Suprapubic skin (tissue), 4 donors: Measurements from ENCODE around the gene SNRPA1. TPM values are rescaled to one million over a fixed set of nuclear protein-coding genes. Genes with fewer than 3 reads are reported as not detected.

Experiments used
- DNase-seq, 2 donors: peaks; one replicate each; pipeline ENCODE4 v3.0.0-alpha.2; 2019; ENCODE audit warnings: low spot score in 2 of 2
- H3K27ac ChIP-seq: fragments of 200-600 bp; sonication (generic); one replicate; pipeline ENCODE4 v1.5.1; 2019
- H3K27me3 ChIP-seq: fragments of 200-600 bp; sonication (generic); one replicate; pipeline ENCODE4 v1.5.1; 2019
- H3K36me3 ChIP-seq: fragments of 200-600 bp; sonication (generic); one replicate; pipeline ENCODE4 v1.5.1; 2019
- H3K4me1 ChIP-seq: fragments of 200-600 bp; sonication (generic); one replicate; pipeline ENCODE4 v1.5.1; 2019
- H3K4me3 ChIP-seq: fragments of 200-600 bp; sonication (generic); one replicate; pipeline ENCODE4 v1.5.1; 2019; ENCODE audit warnings: mild to moderate bottlenecking
- H3K9me3 ChIP-seq: fragments of 200-600 bp; sonication (generic); one replicate; pipeline ENCODE4 v1.5.1; 2019
- CTCF ChIP-seq, 2 donors: fragments of 200-600 bp in 1 of 2; fragments of 450-650 bp in 1 of 2; sonication (generic) in 1 of 2; IDR thresholded peaks; one replicate each; pipeline ENCODE4 v1.5.1; 2016 to 2019; ENCODE audit warnings: antibody characterized with exemption in 2 of 2, mild to moderate bottlenecking in 1 of 2, moderate library complexity in 1 of 2
- EP300 ChIP-seq: sonication (generic); formaldehyde crosslinking; IDR thresholded peaks from one replicate; pipeline ENCODE4 v1.6.1; 2017; ENCODE audit warnings: antibody characterized with exemption
- POLR2A ChIP-seq, 2 donors: fragments of 450-650 bp; IDR thresholded peaks; one replicate each; pipeline ENCODE4 v1.6.1; 2017; ENCODE audit warnings: antibody characterized with exemption in 2 of 2, mild to moderate bottlenecking in 2 of 2, moderate library complexity in 2 of 2
- POLR2AphosphoS5 ChIP-seq, 3 donors: sonication (generic); formaldehyde crosslinking; IDR thresholded peaks; one replicate each; pipeline ENCODE4 v1.6.1; 2017; ENCODE audit warnings: antibody characterized with exemption in 3 of 3
- WGBS: methylation state at CpG from one replicate; pipeline ENCODE4 v1.1.5; 2018; 5-methylcytosine and 5-hydroxymethylcytosine counted together
- total RNA-seq, 4 donors: library from RNA; depleted of rRNA; stranded (reverse); fragments of >200 nt; gene quantifications; one replicate each; pipeline ENCODE4 v1.1.0, GENCODE V29; 2016

The SNRPA1 gene
- total RNA-seq, 4 donors from 2014 or later = 43.1 to 122 (median 48.2) TPM

- TF ChIP-seq CTCF (IDR thresholded peaks at IDR 0.05) = no peak
- TF ChIP-seq EP300 = no peak
- TF ChIP-seq POLR2AphosphoS5 (IDR thresholded peaks at IDR 0.05) = no peak
- TF ChIP-seq POLR2A (IDR thresholded peaks at IDR 0.05) = no peak
- H3K4me1 ChIP-seq = no peaks in the 10 kb centered on the region
- no peaks in the 10 kb centered on the region for H3K36me3 ChIP-seq
- no peak overlapping the region for H3K4me3 ChIP-seq
- H3K27ac ChIP-seq = no peak overlapping the region
- peaks cover 10% of the 10 kb centered on the region for H3K27me3 ChIP-seq
- no peaks in the 10 kb centered on the region for H3K9me3 ChIP-seq
- no peak for DNase-seq
- 85% methylated on average over 5 of the region's 7 CpGs for WGBS
These were observed 37.0 kb upstream of the SNRPA1 start for GRCh38 chr15:101332061-101332467.

GRCh38 chr15:101329867-101330380 lies 34.9 kb upstream of the SNRPA1 start:
- 90% methylated on average over 9 of the region's 9 CpGs for WGBS
- H3K36me3 ChIP-seq = no peaks in the 10 kb centered on the region
- TF ChIP-seq CTCF (IDR thresholded peaks at IDR 0.05) (no peak), POLR2AphosphoS5 (IDR thresholded peaks at IDR 0.05) (no peak), EP300 (no peak), POLR2A (IDR thresholded peaks at IDR 0.05) (no peak)
- H3K27ac ChIP-seq = no peak overlapping the region
- no peaks in the 10 kb centered on the region for H3K9me3 ChIP-seq
- H3K27me3 ChIP-seq = peaks cover 12% of the 10 kb centered on the region
- no peak for DNase-seq
- H3K4me3 ChIP-seq = no peak overlapping the region
- no peaks in the 10 kb centered on the region for H3K4me1 ChIP-seq

- Histone ChIP-seq H3K9me3 (no peaks in the 10 kb centered on the region), H3K27me3 (peaks cover 12% of the 10 kb centered on the region), H3K4me1 (no peaks in the 10 kb centered on the region), H3K36me3 (no peaks in the 10 kb centered on the region), H3K27ac (no peak overlapping the region), H3K4me3 (no peak overlapping the region)
- WGBS = 84% methylated on average over 13 of the region's 14 CpGs
- TF ChIP-seq CTCF (IDR thresholded peaks at IDR 0.05) = no peak
- no peak for TF ChIP-seq EP300
- no peak for TF ChIP-seq POLR2AphosphoS5 (IDR thresholded peaks at IDR 0.05)
- no peak for TF ChIP-seq POLR2A (IDR thresholded peaks at IDR 0.05)
- DNase-seq = no peak
These were observed 34.3 kb upstream of the SNRPA1 start for GRCh38 chr15:101329309-101329863.

GRCh38 chr15:101328001-101328400 lies 33.0 kb upstream of the SNRPA1 start:
- TF ChIP-seq EP300 = no peak
- no peak for TF ChIP-seq POLR2A (IDR thresholded peaks at IDR 0.05)
- no peak for TF ChIP-seq POLR2AphosphoS5 (IDR thresholded peaks at IDR 0.05)
- TF ChIP-seq CTCF (IDR thresholded peaks at IDR 0.05) = no peak
- no peak overlapping the region for H3K4me3 ChIP-seq
- H3K27me3 ChIP-seq = peaks cover 12% of the 10 kb centered on the region
- H3K4me1 ChIP-seq = no peaks in the 10 kb centered on the region
- no peak overlapping the region for H3K27ac ChIP-seq
- H3K9me3 ChIP-seq = no peaks in the 10 kb centered on the region
- H3K36me3 ChIP-seq = no peaks in the 10 kb centered on the region
- 90% methylated on average over 14 of the region's 14 CpGs for WGBS
- no peak for DNase-seq

GRCh38 chr15:101327147-101327740 lies 32.2 kb upstream of the SNRPA1 start:
- Histone ChIP-seq H3K27me3 (peaks cover 12% of the 10 kb centered on the region), H3K9me3 (no peaks in the 10 kb centered on the region), H3K4me1 (no peaks in the 10 kb centered on the region), H3K36me3 (no peaks in the 10 kb centered on the region), H3K4me3 (no peak overlapping the region), H3K27ac (no peak overlapping the region)
- no peak for DNase-seq
- TF ChIP-seq EP300 (no peak), POLR2AphosphoS5 (IDR thresholded peaks at IDR 0.05) (no peak), CTCF (IDR thresholded peaks at IDR 0.05) (no peak), POLR2A (IDR thresholded peaks at IDR 0.05) (no peak)
- 77% methylated on average over 16 of the region's 17 CpGs for WGBS
